ENCODE data around the gene HHAT. TPM values are rescaled to one million over a fixed set of nuclear protein-coding genes. Genes with fewer than 3 reads are reported as not detected.

The HHAT gene
- total RNA-seq, 1 donor from 2014 or later = 11.4 TPM

DNA sequence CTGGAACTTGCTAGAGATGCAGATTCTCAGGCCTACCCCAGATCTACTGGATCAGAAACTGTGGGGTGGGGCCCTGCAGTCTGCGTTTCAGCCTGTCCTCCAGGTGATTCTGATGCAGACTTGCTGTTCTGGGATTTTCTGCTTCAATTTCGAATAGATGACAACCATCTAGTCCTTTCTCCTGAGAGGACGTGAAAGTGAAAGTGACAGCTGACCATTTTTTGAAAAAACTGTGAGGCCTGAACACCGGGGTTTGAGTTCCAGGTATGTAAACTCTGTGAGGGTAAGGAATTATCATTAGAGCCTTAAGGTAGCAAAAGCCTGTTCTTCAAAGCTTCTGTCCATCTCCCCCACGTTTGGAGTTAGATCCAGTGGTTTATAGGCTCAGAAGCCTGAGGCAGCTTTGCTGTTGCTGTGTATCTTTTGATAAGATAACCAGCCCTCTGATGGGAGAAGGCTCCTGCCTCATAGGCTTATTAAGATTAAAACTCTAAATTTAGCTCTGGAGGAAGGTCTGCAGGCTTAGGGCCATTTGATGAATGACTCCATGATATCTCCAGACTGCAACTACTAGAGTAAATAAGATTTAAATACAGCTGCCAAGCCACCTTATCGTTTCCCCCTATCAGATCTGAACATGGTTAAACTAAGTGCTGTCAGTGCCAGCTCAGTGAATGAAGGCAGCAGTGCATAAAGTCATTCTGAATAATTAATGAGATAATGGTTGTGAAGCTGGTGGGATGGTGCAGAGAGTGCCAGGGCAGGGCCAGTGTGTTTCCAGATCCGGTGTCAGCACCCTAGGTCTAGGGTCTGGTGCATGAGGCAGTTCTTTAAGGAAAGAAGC lies 335.2 kb downstream of the HHAT start:
- Mint-ChIP-seq H3K36me3 (ENCODE audit: low read depth, unreplicated experiment) (peaks cover 3% of the 10 kb centered on the region), H3K27me3 (ENCODE audit: low read depth, unreplicated experiment) (peaks cover 13% of the 10 kb centered on the region), H3K27ac (ENCODE audit: unreplicated experiment) (no peak overlapping the region), H3K4me3 (ENCODE audit: unreplicated experiment) (no peak overlapping the region), H3K9me3 (ENCODE audit: unreplicated experiment) (peaks cover 8% of the 10 kb centered on the region), H3K4me1 (ENCODE audit: low read depth, unreplicated experiment) (no peaks in the 10 kb centered on the region)
- Histone ChIP-seq H3K4me1 (ENCODE audit: insufficient read depth, low read length) (no peaks in the 10 kb centered on the region), H4K20me1 (ENCODE audit: insufficient read depth, low read length) (no peaks in the 10 kb centered on the region), H2AFZ (ENCODE audit: low read depth, low read length) (no peak overlapping the region), H3K36me3 (ENCODE audit: insufficient read depth, low read length) (no peaks in the 10 kb centered on the region), H3K4me3 (ENCODE audit: insufficient read depth, low read depth, low read length) (no peak overlapping the region), H3K9me3 (ENCODE audit: insufficient read depth, low read depth, low read length) (no peaks in the 10 kb centered on the region), H3K27me3 (ENCODE audit: insufficient read depth, low read length) (no peaks in the 10 kb centered on the region), H3K4me2 (ENCODE audit: low read length) (no peak overlapping the region), H3K9ac (ENCODE audit: low read length) (no peak overlapping the region), H3K79me2 (ENCODE audit: insufficient read depth, low read length) (no peaks in the 10 kb centered on the region), H3K27ac (ENCODE audit: low read depth, low read length) (no peak overlapping the region)
- no peak for FAIRE-seq
- no peak for TF ChIP-seq EZH2 (IDR thresholded peaks at IDR 0.05; ENCODE audit: insufficient read depth, low read length)
- TF ChIP-seq, protein P1, sequence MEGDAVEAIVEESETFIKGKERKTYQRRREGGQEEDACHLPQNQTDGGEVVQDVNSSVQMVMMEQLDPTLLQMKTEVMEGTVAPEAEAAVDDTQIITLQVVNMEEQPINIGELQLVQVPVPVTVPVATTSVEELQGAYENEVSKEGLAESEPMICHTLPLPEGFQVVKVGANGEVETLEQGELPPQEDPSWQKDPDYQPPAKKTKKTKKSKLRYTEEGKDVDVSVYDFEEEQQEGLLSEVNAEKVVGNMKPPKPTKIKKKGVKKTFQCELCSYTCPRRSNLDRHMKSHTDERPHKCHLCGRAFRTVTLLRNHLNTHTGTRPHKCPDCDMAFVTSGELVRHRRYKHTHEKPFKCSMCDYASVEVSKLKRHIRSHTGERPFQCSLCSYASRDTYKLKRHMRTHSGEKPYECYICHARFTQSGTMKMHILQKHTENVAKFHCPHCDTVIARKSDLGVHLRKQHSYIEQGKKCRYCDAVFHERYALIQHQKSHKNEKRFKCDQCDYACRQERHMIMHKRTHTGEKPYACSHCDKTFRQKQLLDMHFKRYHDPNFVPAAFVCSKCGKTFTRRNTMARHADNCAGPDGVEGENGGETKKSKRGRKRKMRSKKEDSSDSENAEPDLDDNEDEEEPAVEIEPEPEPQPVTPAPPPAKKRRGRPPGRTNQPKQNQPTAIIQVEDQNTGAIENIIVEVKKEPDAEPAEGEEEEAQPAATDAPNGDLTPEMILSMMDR (IDR thresholded peaks at IDR 0.05; ENCODE audit: insufficient read depth, low read depth, low read length) = no peak
- peak; percentile 44 for DNase-seq (ENCODE audit: low read depth)

DNA sequence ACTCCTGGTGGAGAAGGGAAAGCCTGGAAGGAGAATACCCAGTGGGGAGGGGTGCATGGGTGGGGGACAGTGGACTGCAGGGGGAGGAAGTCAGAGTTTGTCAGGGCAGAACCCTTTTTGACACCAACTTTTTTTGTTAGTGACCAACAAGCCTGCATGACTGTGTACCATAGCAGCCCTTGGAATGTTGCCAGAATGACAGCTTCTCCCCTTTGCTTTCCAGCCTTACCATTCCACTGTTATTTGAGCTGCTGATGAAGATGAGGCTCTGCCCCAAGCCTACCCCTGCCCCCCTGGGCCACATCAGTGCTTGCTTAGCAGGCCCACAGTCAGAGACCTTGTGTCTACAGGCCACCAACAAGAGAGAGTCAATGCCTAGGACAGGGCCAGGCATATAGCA lies 341.2 kb downstream of the HHAT start:
- H3K36me3 Mint-ChIP-seq (ENCODE audit: low read depth, unreplicated experiment) = peaks cover 4% of the 10 kb centered on the region
- peaks cover 7% of the 10 kb centered on the region for H3K4me1 Mint-ChIP-seq (ENCODE audit: low read depth, unreplicated experiment)
- H3K9me3 Mint-ChIP-seq (ENCODE audit: unreplicated experiment) = no peaks in the 10 kb centered on the region

More for the DNA sequence above, 341.2 kb downstream of the HHAT start:
- H3K4me3 Mint-ChIP-seq (ENCODE audit: unreplicated experiment) = no peak overlapping the region
- Histone ChIP-seq H3K4me1 (ENCODE audit: insufficient read depth, low read length) (no peaks in the 10 kb centered on the region), H3K4me2 (ENCODE audit: low read length) (no peak overlapping the region), H3K9ac (ENCODE audit: low read length) (no peak overlapping the region), H3K27ac (ENCODE audit: low read depth, low read length) (no peak overlapping the region), H4K20me1 (ENCODE audit: insufficient read depth, low read length) (no peaks in the 10 kb centered on the region), H3K9me3 (ENCODE audit: insufficient read depth, low read depth, low read length) (no peaks in the 10 kb centered on the region), H3K27me3 (ENCODE audit: insufficient read depth, low read length) (no peaks in the 10 kb centered on the region), H3K4me3 (ENCODE audit: insufficient read depth, low read depth, low read length) (no peak overlapping the region), H2AFZ (ENCODE audit: low read depth, low read length) (no peak overlapping the region), H3K79me2 (ENCODE audit: insufficient read depth, low read length) (no peaks in the 10 kb centered on the region), H3K36me3 (ENCODE audit: insufficient read depth, low read length) (no peaks in the 10 kb centered on the region)
- no peaks in the 10 kb centered on the region for H3K27me3 Mint-ChIP-seq (ENCODE audit: low read depth, unreplicated experiment)
- no peak for FAIRE-seq
- DNase-seq (ENCODE audit: low read depth) = no peak
- TF ChIP-seq, protein P1 (IDR thresholded peaks at IDR 0.05; ENCODE audit: insufficient read depth, low read depth, low read length) = no peak
- no peak for TF ChIP-seq EZH2 (IDR thresholded peaks at IDR 0.05; ENCODE audit: insufficient read depth, low read length)
- H3K27ac Mint-ChIP-seq (ENCODE audit: unreplicated experiment) = no peak overlapping the region
